Right ventricle myocardium inferior (tissue), 1 donor: ENCODE measurements around the gene MRFAP1. TPM values are rescaled to one million over a fixed set of nuclear protein-coding genes. Genes with fewer than 3 reads are reported as not detected.
"Not testable (repeated sequence)": the region's sequence is repeated elsewhere in the genome, so short reads cannot be mapped to it uniquely, and the experiment has no call there.

Experiments
- ATAC-seq: fragments of 200-7000 bp; cut with Tn5 transposase; one replicate; pipeline ENCODE4 v1.9.1; 2020; ENCODE audit warnings: mild to moderate bottlenecking, moderate library complexity
- DNase-seq: peaks from one replicate; pipeline ENCODE4 v3.0.0; 2021; ENCODE audit errors: missing footprints
- intact Hi-C: fragments of 100-400 bp; cut with DNase I; formaldehyde crosslinking; loops from one replicate; pipeline ENCODE4 v1.11.0; 2022
- total RNA-seq: library from RNA; stranded (reverse); fragmentation: NEBNext Ultra II Directional; extraction: Animal tissue kit (Norgen Biotek cat#: 25700); gene quantifications from one replicate; pipeline ENCODE4 v1.2.1, GENCODE V29; 2021
- donor health status: DM: no; HTN: yes; CAD: no; lungs with severe emphysema.

The MRFAP1 gene
- total RNA-seq, 1 donor from 2014 or later, result 234 TPM

DNA sequence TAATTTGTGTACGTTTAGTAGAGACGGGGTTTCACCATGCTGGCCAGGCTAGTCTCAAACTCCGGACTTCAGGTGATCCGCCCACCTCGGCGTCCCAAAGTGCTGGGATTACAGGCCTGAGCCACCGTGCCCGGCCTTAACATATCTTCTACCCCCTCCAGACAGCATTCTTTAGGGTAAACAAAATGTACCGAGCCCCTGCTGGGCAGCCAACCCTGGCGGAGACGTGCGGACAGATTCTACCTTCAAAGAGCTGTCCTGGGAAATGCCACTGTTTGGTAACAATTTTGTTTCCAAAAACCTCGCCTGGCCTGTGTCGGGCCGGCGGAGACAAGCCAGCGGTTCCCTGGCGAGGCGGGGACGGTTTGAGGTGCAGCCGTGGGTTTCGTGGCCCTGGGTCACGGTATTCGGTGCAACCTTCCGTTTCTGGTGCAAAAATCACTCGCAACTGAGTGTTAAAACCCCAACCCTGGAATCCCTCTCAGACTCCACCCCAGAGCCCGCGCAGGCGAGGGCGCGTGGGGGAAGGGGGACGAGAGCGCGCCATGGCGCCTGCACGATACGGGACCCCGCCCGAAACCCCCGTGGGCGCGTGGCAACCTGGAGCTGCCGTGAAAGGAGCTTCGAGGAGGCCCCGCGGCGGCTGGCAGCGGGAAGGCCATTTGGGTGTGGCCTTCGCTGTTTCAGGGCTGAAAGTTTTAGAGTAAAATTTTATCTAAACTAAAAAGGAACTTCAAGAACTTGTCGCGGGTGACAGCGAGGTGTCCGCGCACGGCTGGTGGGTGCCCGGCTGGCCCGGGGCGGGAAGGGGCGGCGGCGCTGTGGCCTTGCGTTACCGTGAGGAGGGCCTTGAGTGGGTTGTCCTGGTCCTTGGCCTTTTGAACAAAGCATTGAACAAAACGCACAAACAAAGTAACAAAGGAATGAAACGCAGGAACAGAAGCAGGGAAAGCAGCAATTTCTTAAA lies 17.0 kb downstream of the MRFAP1 start:
- intact Hi-C loops, result no loop called here
- DNase-seq, result no peak
- no peak for ATAC-seq

GRCh38 chr4:6658209-6658595 lies 17.7 kb downstream of the MRFAP1 start:
- peak; percentile 45 for ATAC-seq
- intact Hi-C loops, result no loop called here
- no peak for DNase-seq

DNA sequence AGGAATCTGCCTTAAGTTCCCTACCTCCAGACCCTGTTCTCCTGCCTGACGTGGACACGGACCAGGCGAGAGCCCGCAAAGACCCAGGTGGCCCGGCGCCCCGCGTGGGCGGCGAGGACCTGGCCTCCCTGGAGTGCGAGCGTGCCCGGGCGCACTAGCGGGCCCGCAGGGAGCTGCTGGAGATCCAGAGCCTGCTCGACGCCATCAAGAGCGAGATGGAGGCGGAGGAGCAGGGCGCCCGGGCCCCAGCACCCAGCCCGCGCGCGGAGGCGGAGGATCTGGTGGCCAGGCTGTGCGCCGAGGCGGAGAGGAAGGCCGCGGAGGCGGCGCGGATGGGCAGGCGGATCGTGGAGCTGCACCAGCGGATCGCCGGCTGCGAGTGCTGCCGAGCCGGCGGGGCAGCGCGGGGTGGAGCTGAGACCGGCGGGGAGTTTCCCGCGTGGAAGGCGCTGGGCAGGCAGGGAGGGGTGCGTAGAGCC lies 18.2 kb downstream of the MRFAP1 start:
- DNase-seq, result no peak
- ATAC-seq, result peak; percentile 85
- intact Hi-C loops, result no loop called here

GRCh38 chr4:6659897-6660296 lies 19.4 kb downstream of the MRFAP1 start:
- ATAC-seq (no peak), DNase-seq (no peak)
- intact Hi-C loops, result no loop called here

GRCh38 chr4:6660430-6660829 lies 19.9 kb downstream of the MRFAP1 start:
- ATAC-seq, result no peak
- intact Hi-C loops, result no loop called here
- no peak for DNase-seq

- DNase-seq, result no peak
- intact Hi-C loops, result no loop called here
- no peak for ATAC-seq
These were observed 22.1 kb downstream of the MRFAP1 start for GRCh38 chr4:6662591-6662990.

DNA sequence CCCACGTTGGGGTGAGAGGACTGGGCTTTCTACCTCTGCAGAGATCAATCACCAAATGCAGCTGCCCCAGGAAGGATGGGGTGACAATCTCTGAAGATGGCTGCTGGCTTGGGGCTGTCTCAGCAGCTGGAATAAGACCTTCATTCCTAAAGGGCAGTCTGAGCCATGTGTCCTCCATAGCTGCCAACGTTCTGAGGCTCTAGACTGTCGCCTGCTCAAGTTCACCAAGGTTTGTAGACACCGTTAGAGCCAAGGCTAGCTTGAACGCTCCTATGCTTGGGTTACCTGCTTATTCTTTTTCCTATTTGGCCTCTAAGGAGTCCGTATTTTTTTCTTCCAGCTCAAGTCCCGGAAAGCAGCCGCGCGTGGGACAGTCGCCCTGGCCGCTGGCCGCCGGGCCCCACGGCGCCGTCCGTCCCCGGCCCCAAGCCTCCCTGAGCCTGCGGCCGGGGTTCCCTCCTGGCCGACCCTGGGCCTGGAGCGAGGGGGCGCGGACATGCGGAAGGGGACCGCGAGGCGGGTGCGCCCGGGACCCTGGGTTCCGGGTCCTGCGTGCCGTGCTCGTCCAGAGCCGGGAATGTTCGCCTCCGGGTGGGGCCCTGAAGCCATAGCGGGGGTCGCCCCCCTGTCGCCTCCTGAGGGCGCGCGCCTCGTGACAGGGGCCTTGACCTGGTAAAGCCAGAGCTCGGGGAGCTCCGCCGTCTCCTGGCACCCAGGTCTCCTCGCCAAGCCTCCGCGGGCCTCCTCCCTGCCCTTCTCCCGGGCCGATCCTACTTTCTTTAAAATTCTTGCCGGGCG lies 23.3 kb downstream of the MRFAP1 start:
- ATAC-seq (peak; percentile 8), DNase-seq (peak; percentile 74)
- intact Hi-C loops, result no loop called here

DNA sequence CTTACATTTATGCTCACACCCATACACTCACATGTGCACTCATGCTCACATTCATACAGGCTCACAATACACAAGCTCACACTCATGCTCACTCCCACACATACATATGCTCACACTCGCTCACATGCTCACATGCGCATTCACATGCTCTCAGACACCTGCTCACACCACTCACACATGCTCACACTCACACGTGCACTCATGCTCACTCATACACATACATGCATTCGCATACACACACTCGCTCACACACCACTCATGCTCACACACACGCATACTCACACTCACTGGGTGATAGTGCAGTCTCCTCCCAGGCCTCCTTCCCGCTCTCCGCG lies 24.8 kb downstream of the MRFAP1 start:
- DNase-seq (no peak), ATAC-seq (no peak)
- intact Hi-C loops, result no loop called here

GRCh38 chr4:6668391-6668790 lies 27.9 kb downstream of the MRFAP1 start:
- intact Hi-C loops, result no loop called here
- ATAC-seq, result no peak
- DNase-seq, result no peak

- no peak for ATAC-seq
- DNase-seq, result no peak
- intact Hi-C loops, result no loop called here
These were observed 31.2 kb downstream of the MRFAP1 start for GRCh38 chr4:6671648-6672047.

- DNase-seq, result peak; percentile 26
- ATAC-seq, result no peak
- intact Hi-C loops, result no loop called here
These were observed 31.6 kb downstream of the MRFAP1 start for GRCh38 chr4:6672131-6672530.

- not testable (repeated sequence) for ATAC-seq
These were observed 32.2 kb downstream of the MRFAP1 start for GRCh38 chr4:6672541-6673190.

GRCh38 chr4:6673191-6673659 lies 32.7 kb downstream of the MRFAP1 start:
- ATAC-seq, DNase-seq, intact Hi-C loops: not testable (repeated sequence)

More at GRCh38 chr4:6672541-6673190, 32.2 kb downstream of the MRFAP1 start:
- intact Hi-C loops, DNase-seq: not testable (repeated sequence)

- ATAC-seq (peak; percentile 96), DNase-seq (peak; percentile 96)
- intact Hi-C loops, result loop anchor here (2.0 kb wide), 1 partner anchor 35 kb away; the partner anchor contains the start of gene MRFAP1L1
These were observed 33.4 kb downstream of the MRFAP1 start for GRCh38 chr4:6673660-6674499.

GRCh38 chr4:6674500-6675149 lies 34.1 kb downstream of the MRFAP1 start:
- intact Hi-C loops, result loop anchor here (2.0 kb wide), 1 partner anchor 34 kb away; the partner anchor contains the start of gene MRFAP1L1
- DNase-seq, result no peak
- no peak for ATAC-seq

DNA sequence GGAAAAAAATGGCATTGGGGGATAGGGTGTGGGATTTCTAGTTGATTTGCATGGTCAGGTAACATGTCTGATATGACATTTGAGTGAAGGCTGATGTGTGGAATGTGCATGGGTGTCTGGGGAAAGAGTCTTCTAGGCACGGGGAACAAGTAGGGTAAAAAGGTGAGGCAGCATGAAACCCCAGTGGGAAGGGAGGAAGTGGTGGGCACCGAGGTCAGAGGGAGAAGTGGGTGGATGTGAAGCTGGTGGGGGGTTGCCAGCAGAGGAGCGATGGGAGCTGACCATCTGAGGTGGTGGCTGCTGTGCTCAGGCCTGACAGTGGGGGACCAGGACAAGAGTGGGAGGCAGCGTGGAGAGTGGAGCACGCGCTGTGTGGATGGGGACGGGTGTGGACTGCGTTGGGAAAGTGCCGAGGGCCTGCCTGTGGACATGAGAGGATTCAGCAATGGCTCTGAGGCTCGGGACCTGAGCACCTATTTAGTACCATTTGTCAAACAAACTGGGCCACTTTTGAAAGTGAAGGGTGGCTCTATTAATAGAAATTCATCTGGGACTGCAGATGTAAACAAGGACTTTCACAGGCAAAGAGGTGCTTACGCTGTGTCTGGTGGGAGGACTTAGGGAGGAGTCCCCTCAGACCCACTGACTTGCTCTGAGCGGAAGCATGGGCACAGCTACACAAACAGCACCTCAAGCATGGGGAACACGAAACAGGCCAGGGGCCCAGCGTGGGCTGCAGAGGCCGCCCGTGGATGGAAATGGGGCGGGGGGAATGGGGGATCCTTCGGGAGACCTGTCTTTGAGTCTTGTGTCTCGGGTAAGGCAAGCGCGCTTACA lies 36.5 kb downstream of the MRFAP1 start:
- ATAC-seq (no peak), DNase-seq (no peak)
- intact Hi-C loops, result no loop called here
